Measurements from ENCODE around the gene ABCG1. TPM values are rescaled to one million over a fixed set of nuclear protein-coding genes. Genes with fewer than 3 reads are reported as not detected.

ABCG1 gene
- total RNA-seq, 3 donors from 2014 or later, result 44.4 to 67.0 (median 56.8) TPM

- TF ChIP-seq, protein P1, sequence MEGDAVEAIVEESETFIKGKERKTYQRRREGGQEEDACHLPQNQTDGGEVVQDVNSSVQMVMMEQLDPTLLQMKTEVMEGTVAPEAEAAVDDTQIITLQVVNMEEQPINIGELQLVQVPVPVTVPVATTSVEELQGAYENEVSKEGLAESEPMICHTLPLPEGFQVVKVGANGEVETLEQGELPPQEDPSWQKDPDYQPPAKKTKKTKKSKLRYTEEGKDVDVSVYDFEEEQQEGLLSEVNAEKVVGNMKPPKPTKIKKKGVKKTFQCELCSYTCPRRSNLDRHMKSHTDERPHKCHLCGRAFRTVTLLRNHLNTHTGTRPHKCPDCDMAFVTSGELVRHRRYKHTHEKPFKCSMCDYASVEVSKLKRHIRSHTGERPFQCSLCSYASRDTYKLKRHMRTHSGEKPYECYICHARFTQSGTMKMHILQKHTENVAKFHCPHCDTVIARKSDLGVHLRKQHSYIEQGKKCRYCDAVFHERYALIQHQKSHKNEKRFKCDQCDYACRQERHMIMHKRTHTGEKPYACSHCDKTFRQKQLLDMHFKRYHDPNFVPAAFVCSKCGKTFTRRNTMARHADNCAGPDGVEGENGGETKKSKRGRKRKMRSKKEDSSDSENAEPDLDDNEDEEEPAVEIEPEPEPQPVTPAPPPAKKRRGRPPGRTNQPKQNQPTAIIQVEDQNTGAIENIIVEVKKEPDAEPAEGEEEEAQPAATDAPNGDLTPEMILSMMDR (IDR thresholded peaks at IDR 0.05), result no peak
- no peaks in the 10 kb centered on the region for H3K9me3 ChIP-seq
- no peak overlapping the region for H3K4me3 ChIP-seq
- peak; percentile 71 to 81 (median 77) for DNase-seq
- no peaks in the 10 kb centered on the region for H3K36me3 ChIP-seq (ENCODE audit: low read depth)
- peaks cover 52% of the 10 kb centered on the region for H3K4me1 ChIP-seq (ENCODE audit: low read depth)
- intact Hi-C loops (cut with DNase I, micrococcal nuclease), result no loop called here
- peak; percentile 5 for ATAC-seq
Observed at GRCh38 chr21:42313501-42313969, 94.6 kb downstream of the ABCG1 start.

DNA sequence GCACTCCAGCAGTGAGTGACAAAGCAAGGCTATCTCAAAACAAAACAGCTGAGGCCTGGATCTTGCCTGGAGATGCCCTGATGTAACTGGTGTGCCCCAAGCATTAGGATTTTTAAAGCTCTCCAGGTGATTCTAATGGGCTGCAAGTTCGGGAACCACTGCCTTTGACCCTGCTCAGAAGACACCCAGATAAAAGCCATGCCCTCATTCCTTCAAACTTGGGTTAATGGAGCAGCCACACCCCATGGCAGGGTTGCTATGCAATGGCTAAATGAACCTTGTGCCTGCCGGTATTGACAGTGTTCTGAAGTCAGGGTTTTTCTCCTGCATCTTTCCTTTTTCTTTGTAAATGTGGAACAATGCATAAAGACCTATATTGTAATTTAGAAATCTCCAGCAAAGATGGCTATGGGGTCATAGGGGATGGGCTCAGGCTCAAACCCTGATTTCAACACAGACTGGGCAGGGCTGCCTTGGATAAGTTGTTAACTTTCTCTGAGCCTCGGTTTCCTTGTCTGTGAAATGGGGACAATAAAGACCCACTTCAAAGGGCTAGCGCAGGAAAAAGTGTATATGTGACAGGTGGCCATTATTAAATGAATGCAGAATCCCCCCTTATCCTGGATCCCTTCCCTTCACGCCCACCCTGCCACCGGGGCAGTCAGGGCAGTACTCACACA lies 95.8 kb downstream of the ABCG1 start:
- Histone ChIP-seq H3K4me3 (peak overlapping the region; percentile 3), H3K4me1 (ENCODE audit: low read depth) (peaks cover 50% of the 10 kb centered on the region), H3K9me3 (no peaks in the 10 kb centered on the region), H3K36me3 (ENCODE audit: low read depth) (no peaks in the 10 kb centered on the region)
- intact Hi-C loops (cut with DNase I, micrococcal nuclease), result no loop called here
- TF ChIP-seq, protein P1 (IDR thresholded peaks at IDR 0.05), result no peak
- ATAC-seq (no peak), DNase-seq (peak in 1 of 3 donors; percentile 64)

- ATAC-seq, result peak; percentile 52
- TF ChIP-seq, protein P1 (IDR thresholded peaks at IDR 0.05), result no peak
- peak within 1 kb of the TSS; percentile 3 for H3K4me3 ChIP-seq
Observed at GRCh38 chr21:42315296-42315891, 96.5 kb downstream of the ABCG1 start, which contains the start of gene TFF3. TFF3 (minus strand) TSS chr21:42315409; CDS start chr21:42315374, 35 bp downstream.

DNA sequence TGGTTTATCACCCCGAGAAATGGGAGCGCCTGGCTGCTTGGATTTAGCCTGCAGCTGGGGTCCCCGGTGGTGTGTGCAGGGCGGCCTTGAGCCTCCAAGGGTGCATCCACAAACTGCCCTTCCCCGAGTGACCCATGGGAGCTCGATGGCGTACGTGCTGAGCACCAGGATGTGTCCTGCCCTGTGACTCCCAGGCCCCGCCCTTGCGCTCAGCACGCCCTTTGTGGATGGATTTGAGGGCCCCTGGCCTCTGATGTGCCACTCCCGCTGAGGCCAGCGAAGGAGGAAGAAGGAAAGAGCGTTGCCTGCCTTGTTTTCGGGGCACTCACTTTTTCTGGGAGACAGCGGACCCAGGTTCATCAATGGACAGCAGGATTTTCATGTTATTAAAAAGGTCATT lies 98.0 kb downstream of the ABCG1 start:
- Histone ChIP-seq H3K9me3 (no peaks in the 10 kb centered on the region), H3K4me3 (no peak overlapping the region), H3K36me3 (ENCODE audit: low read depth) (no peaks in the 10 kb centered on the region), H3K4me1 (ENCODE audit: low read depth) (peaks cover 33% of the 10 kb centered on the region)
- intact Hi-C loops (cut with DNase I, micrococcal nuclease), result no loop called here
- peak; percentile 79 for ATAC-seq
- TF ChIP-seq, protein P1 (IDR thresholded peaks at IDR 0.05), result no peak
- DNase-seq, result peak; percentile 87 to 94 (median 93)

More at GRCh38 chr21:42315296-42315891, 96.5 kb downstream of the ABCG1 start, which contains the start of gene TFF3:
- intact Hi-C loops (cut with DNase I, micrococcal nuclease), result no loop called here
- H3K4me1 ChIP-seq (ENCODE audit: low read depth), result peaks cover 44% of the 10 kb centered on the region
- no peaks in the 10 kb centered on the region for H3K9me3 ChIP-seq
- peak; percentile 77 to 79 (median 79) for DNase-seq
- no peaks in the 10 kb centered on the region for H3K36me3 ChIP-seq (ENCODE audit: low read depth)

GRCh38 chr21:42317341-42317741 lies 98.4 kb downstream of the ABCG1 start:
- ATAC-seq, result peak; percentile 65
- Histone ChIP-seq H3K4me1 (ENCODE audit: low read depth) (peaks cover 28% of the 10 kb centered on the region), H3K4me3 (no peak overlapping the region), H3K36me3 (ENCODE audit: low read depth) (no peaks in the 10 kb centered on the region), H3K9me3 (no peaks in the 10 kb centered on the region)
- TF ChIP-seq, protein P1 (IDR thresholded peaks at IDR 0.05), result no peak
- peak in 2 of 3 donors; percentile 78 to 81 for DNase-seq
- intact Hi-C loops (cut with DNase I, micrococcal nuclease), result no loop called here
